MM.1S (cell line): Measurements from ENCODE around the gene HIPK3.

Source experiments
- DNase-seq: peaks from one replicate; pipeline ENCODE4 v3.0.0-alpha.2; 2015
- H2AFZ ChIP-seq: fragments of 300-600 bp; sonication (generic); 2 replicates; pipeline ENCODE4 v1.6.0; 2016; ENCODE audit warnings: antibody characterized with exemption, low read length
- H3F3A ChIP-seq: fragments of 300-600 bp; sonication (generic); 2 replicates; pipeline ENCODE4 v1.6.1; 2016; ENCODE audit warnings: mild to moderate bottlenecking, antibody characterized with exemption, low read length, moderate library complexity, mixed read lengths; ENCODE audit not compliant: insufficient read depth
- H3K27ac ChIP-seq: fragments of 300-600 bp; sonication (generic); 2 replicates; pipeline ENCODE4 v1.5.1; 2016; ENCODE audit warnings: mild to moderate bottlenecking, low read length
- H3K27me3 ChIP-seq: fragments of 300-600 bp; sonication (generic); replicated peaks from 2 replicates; pipeline ENCODE4 v1.6.0; 2016; ENCODE audit warnings: low read length; ENCODE audit not compliant: insufficient read depth
- H3K36me3 ChIP-seq: fragments of 300-600 bp; sonication (generic); replicated peaks from 2 replicates; pipeline ENCODE4 v1.6.1; 2016; ENCODE audit warnings: mild to moderate bottlenecking, low read length, mixed read lengths; ENCODE audit not compliant: insufficient read depth
- H3K4me1 ChIP-seq: fragments of 300-600 bp; sonication (generic); 2 replicates; pipeline ENCODE4 v1.6.1; 2016; ENCODE audit warnings: low read length, mixed read lengths
- H3K4me2 ChIP-seq: fragments of 300-600 bp; sonication (generic); 2 replicates; pipeline ENCODE4 v1.6.0; 2016; ENCODE audit warnings: low read depth, low read length
- H3K4me3 ChIP-seq: fragments of 300-600 bp; sonication (generic); 2 replicates; pipeline ENCODE4 v1.5.1; 2016; ENCODE audit warnings: low read length, mixed read lengths
- H3K79me2 ChIP-seq: fragments of 300-600 bp; sonication (generic); 2 replicates; pipeline ENCODE4 v1.6.1; 2016; ENCODE audit warnings: mixed run types, low read length, mixed read lengths
- H3K9ac ChIP-seq: fragments of 300-600 bp; sonication (generic); 2 replicates; pipeline ENCODE4 v1.6.1; 2016; ENCODE audit warnings: low read length, mixed read lengths
- H3K9me2 ChIP-seq: fragments of 300-600 bp; sonication (generic); replicated peaks from 2 replicates; pipeline ENCODE4 v1.6.1; 2016; ENCODE audit warnings: mild to moderate bottlenecking, low read length, mixed read lengths; ENCODE audit not compliant: insufficient read depth
- H3K9me3 ChIP-seq: fragments of 300-600 bp; sonication (generic); replicated peaks from 2 replicates; pipeline ENCODE4 v1.6.1; 2016; ENCODE audit warnings: mild to moderate bottlenecking, low read length, mixed read lengths; ENCODE audit not compliant: insufficient read depth
- H4K20me1 ChIP-seq: fragments of 300-600 bp; sonication (generic); 2 replicates; pipeline ENCODE4 v1.6.1; 2016; ENCODE audit warnings: mild to moderate bottlenecking, low read length, moderate library complexity, mixed read lengths; ENCODE audit not compliant: insufficient read depth
- CTCF ChIP-seq: fragments of 300-600 bp; sonication (generic); IDR thresholded peaks from 2 replicates; pipeline ENCODE4 v1.5.1; 2016; ENCODE audit warnings: antibody characterized with exemption, low read length, mixed read lengths
- EZH2 ChIP-seq: fragments of 300-600 bp; sonication (generic); optimal IDR thresholded peaks from 2 replicates; pipeline ENCODE3; 2017; ENCODE audit warnings: low read depth, mild to moderate bottlenecking, antibody characterized with exemption, low read length, mixed read lengths
- EZH2phosphoT487 ChIP-seq: fragments of 300-600 bp; sonication (generic); IDR thresholded peaks from 2 replicates; pipeline ENCODE4 v1.6.1; 2018; ENCODE audit warnings: antibody characterized with exemption, low read length

Gene HIPK3

GRCh38 chr11:33391893-33392251 is 134.7 kb downstream of the HIPK3 start:
- Histone ChIP-seq H3K9ac (no peak overlapping the region), H3K9me3 (no peaks in the 10 kb centered on the region), H3F3A (no peaks in the 10 kb centered on the region), H3K9me2 (no peaks in the 10 kb centered on the region), H3K4me1 (peaks cover 13% of the 10 kb centered on the region), H3K79me2 (no peaks in the 10 kb centered on the region), H3K36me3 (no peaks in the 10 kb centered on the region), H3K27ac (no peak overlapping the region), H4K20me1 (no peaks in the 10 kb centered on the region), H3K27me3 (no peaks in the 10 kb centered on the region), H3K4me2 (no peak overlapping the region), H3K4me3 (no peak overlapping the region), H2AFZ (no peak overlapping the region)
- DNase-seq, result no peak
- TF ChIP-seq CTCF, result no peak
- TF ChIP-seq EZH2phosphoT487, result no peak
- TF ChIP-seq EZH2, result no peak

GRCh38 chr11:33394431-33395109 is 137.4 kb downstream of the HIPK3 start:
- Histone ChIP-seq H2AFZ (no peak overlapping the region), H3F3A (no peaks in the 10 kb centered on the region), H4K20me1 (no peaks in the 10 kb centered on the region), H3K27ac (no peak overlapping the region), H3K9me3 (no peaks in the 10 kb centered on the region), H3K36me3 (no peaks in the 10 kb centered on the region), H3K4me2 (no peak overlapping the region), H3K9ac (no peak overlapping the region), H3K79me2 (no peaks in the 10 kb centered on the region), H3K4me3 (no peak overlapping the region), H3K27me3 (no peaks in the 10 kb centered on the region), H3K4me1 (0 out of 2 replicates have a peak, but pooled peaks cover 6% of the 10 kb centered on the region), H3K9me2 (no peaks in the 10 kb centered on the region)
- TF ChIP-seq EZH2 (no peak), CTCF (no peak), EZH2phosphoT487 (no peak)
- no peak for DNase-seq

- TF ChIP-seq EZH2phosphoT487 (no peak), EZH2 (no peak), CTCF (no peak)
- H3K79me2 ChIP-seq, result no peaks in the 10 kb centered on the region
Observed at GRCh38 chr11:33396361-33396760, 139.2 kb downstream of the HIPK3 start.

More at GRCh38 chr11:33396361-33396760, 139.2 kb downstream of the HIPK3 start:
- H3K4me1 ChIP-seq, result no peaks in the 10 kb centered on the region
- H3K27ac ChIP-seq, result no peak overlapping the region
- no peak overlapping the region for H3K4me3 ChIP-seq
- no peak overlapping the region for H2AFZ ChIP-seq
- DNase-seq, result no peak
- no peaks in the 10 kb centered on the region for H3K27me3 ChIP-seq
- no peaks in the 10 kb centered on the region for H3F3A ChIP-seq
- H3K4me2 ChIP-seq, result no peak overlapping the region
- H3K9me3 ChIP-seq, result no peaks in the 10 kb centered on the region
- no peak overlapping the region for H3K9ac ChIP-seq
- no peaks in the 10 kb centered on the region for H4K20me1 ChIP-seq
- no peaks in the 10 kb centered on the region for H3K9me2 ChIP-seq
- H3K36me3 ChIP-seq, result no peaks in the 10 kb centered on the region
